ENCODE data around the gene IRAK2.

GRCh38 chr3:10281951-10282350, 117.2 kb downstream of the IRAK2 start:
- TF ChIP-seq POLR2A (IDR thresholded peaks at IDR 0.05): no peak
- no peak for TF ChIP-seq CTCF (IDR thresholded peaks at IDR 0.05)
